Measurements from ENCODE around the gene CES3.
"Not testable (repeated sequence)": the region's sequence is repeated elsewhere in the genome, so short reads cannot be mapped to it uniquely, and the experiment has no call there.

Gene CES3

GRCh38 chr16:66947302-66948065 lies 13.6 kb upstream of the CES3 start:
- DNase-seq: peak; percentile 62

- DNase-seq: no peak
Measured at GRCh38 chr16:66948134-66948836, 12.8 kb upstream of the CES3 start.

- no peak for DNase-seq
Measured at GRCh38 chr16:66948837-66949225, 12.2 kb upstream of the CES3 start.

GRCh38 chr16:66949472-66949871 lies 11.6 kb upstream of the CES3 start:
- DNase-seq: no peak

- no peak for DNase-seq
Measured at GRCh38 chr16:66950437-66950836, 10.6 kb upstream of the CES3 start.

- DNase-seq: no peak
Measured at GRCh38 chr16:66950971-66951790, 9.9 kb upstream of the CES3 start.

- DNase-seq: peak; percentile 49
Measured at GRCh38 chr16:66952430-66953110, 8.5 kb upstream of the CES3 start.

- DNase-seq: no peak
Measured at GRCh38 chr16:66953462-66954096, 7.5 kb upstream of the CES3 start.

GRCh38 chr16:66954097-66954659 lies 6.9 kb upstream of the CES3 start:
- peak; percentile 59 for DNase-seq

- DNase-seq: not testable (repeated sequence)
Measured at GRCh38 chr16:66955363-66956153, 5.5 kb upstream of the CES3 start.

GRCh38 chr16:66956154-66956457 lies 5.0 kb upstream of the CES3 start:
- DNase-seq: not testable (repeated sequence)

GRCh38 chr16:66958857-66959703 lies 2.0 kb upstream of the CES3 start:
- DNase-seq: no peak

- DNase-seq: no peak
Measured at GRCh38 chr16:66959704-66960161, 1.3 kb upstream of the CES3 start.

GRCh38 chr16:66960270-66960669 lies 796 bp upstream of the CES3 start:
- no peak for DNase-seq

GRCh38 chr16:66961914-66962313 lies 848 bp downstream of the CES3 start:
- DNase-seq: no peak

GRCh38 chr16:66964049-66964448 lies 3.0 kb downstream of the CES3 start:
- no peak for DNase-seq

GRCh38 chr16:66968847-66969246 lies 7.8 kb downstream of the CES3 start:
- DNase-seq: no peak

GRCh38 chr16:66970775-66971720 lies 10.0 kb downstream of the CES3 start:
- no peak for DNase-seq

GRCh38 chr16:66972983-66973382 lies 11.9 kb downstream of the CES3 start:
- DNase-seq: no peak
